GM18861 (cell line): ENCODE results near the gene HSD17B12.
A peak's percentile ranks its signal among the peaks of the same experiment; 100 is the strongest.

Experiments
- ATAC-seq: cut with Tn5 transposase; IDR thresholded peaks from one replicate; pipeline ENCODE4 v1.9.1; 2021; ENCODE audit not compliant: unreplicated experiment

The HSD17B12 gene

DNA sequence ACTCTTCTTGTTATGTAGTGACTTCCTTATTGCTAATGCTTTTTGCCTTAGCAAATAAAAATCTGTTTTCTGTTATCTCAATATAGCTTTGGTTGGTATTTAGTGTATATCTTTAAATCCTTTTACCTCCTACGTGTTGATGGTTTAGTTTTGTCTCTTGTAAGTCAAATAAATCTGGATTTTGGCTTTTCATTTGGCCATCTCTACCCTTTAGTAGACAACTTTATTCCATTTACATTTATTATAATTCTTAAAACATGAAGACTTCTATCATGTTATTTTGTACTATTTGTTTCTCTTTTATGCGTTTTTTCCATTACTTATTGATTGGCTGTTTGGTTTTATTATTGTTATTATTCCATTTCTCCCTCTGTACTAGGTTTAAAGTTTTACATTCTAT, 180.6 kb downstream of the HSD17B12 start:
- no peak for ATAC-seq

DNA sequence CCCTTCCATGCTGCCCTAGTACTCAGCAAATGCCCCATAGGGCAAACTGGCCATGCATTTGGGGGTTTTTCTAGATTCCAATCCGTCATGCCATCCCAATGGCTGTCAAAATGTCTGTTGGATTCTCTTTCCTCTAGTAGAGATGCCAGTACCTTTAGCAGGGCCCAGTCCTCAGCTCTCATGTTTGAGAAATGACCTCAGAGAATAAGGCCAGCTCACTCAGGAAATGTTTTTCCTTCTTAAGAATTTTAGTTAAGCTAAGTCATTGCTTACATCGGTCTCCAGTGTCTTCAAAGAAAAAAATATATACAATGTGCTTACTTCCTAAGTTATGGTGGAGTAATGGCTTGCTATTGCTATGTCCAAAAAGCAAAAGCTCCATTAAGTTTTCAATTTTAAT, 186.0 kb downstream of the HSD17B12 start:
- no peak for ATAC-seq

DNA sequence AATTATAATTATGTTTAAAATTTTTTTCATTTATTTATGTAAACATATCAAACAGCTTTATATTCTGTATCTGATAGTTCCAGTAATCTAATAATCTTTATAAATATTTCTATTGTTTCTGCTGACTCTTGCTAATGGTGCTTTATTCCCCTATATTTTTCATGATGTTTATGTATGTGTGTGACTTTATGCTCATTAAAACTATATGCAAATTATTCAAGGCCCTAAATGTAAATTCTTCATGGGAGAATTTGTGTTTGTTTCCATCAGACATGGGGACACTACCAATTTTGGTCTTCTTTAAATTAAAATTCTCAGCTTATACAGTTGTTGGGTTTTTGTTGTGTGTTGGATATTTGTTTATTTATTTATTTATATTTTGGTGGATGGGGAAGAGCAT, 186.4 kb downstream of the HSD17B12 start:
- no peak for ATAC-seq

DNA sequence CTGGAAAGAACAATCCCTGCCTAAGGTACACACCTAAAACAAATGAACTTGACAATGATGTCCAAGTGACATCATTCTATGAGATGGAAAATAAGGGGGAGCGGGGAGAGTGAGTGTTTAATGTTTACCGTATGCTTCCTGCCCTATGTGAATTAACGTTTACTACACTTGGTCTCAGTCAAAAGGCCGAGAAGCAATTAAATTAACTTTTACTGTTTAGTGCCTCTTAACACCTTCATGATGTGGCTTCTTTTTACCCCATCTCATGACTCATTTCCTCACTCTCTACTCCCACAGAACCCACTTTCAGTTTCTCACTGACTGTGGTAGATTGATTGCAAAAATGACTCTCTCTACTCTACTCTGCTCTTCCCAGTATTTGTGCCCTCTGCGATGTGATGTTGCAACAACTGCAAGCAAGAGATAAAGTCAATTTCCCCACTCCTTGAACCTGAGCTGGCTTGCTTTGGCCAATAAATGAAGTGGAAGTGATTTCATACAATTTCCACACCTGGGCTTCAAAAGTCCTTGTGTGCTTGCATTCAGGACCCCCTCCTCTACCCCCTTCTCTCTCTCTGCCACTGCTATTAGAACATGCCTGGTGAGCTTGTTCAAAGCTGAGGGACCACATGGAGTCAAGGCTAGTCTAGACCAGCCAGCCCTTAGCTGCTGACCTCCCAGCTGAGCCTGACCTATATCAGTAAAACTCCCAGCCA, 188.5 kb downstream of the HSD17B12 start:
- peak; percentile 100 for ATAC-seq

DNA sequence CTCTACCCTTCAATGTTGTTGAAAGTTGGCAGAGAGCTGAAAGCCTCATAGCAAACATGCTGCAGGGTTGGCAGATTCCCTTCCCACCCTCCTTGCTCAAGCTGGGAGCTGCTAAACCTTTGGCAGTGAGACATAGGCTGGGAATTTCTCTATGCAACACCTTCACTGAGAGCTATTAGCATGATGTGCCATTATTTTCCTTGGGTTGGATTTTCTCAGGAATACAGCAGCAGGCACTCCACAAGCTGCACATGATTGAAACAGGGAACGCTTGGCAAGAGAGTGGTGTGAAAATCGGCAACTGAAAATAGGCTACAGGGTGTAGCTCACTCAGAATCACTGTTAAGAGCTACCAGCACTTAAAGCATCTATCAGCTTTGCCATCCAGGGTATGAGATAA, 190.5 kb downstream of the HSD17B12 start:
- no peak for ATAC-seq

DNA sequence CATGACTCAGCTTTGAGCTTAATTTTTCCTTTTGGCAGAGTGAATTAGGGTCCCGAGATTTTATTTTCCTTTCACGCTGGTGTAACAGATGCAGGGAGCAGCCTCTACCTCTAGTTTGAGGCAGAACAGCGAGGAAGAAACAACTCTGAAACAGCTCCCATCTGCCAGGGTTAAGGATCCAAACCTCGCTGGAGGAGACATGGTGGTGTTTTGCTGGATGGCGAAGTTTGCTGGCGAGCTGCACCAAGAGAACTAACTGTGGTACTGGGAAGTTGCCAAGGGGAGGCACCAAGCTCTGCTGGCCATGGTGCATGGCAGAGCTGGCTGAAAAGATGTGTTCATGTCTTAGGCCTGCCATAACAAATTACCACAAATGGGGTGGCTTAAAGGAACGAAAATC, 192.5 kb downstream of the HSD17B12 start:
- ATAC-seq: no peak

DNA sequence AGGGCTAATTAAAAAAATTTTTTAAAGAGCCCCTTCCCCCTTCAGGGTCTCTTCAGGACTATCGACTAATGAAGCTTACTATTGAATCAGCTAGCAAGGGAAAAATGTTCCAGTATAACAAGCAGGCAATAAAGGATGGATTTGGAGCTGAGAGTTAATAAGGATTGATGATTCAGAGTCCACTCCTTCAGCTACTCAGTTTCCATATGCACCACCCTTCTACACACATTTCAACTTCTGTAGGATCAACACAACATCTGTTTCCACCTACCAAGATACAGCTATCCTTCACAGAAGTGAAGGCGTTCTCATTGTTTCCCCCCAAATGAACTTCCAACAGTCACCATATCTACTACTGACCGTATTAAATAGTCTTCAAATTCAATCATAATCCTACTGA, 193.5 kb downstream of the HSD17B12 start:
- ATAC-seq: no peak

DNA sequence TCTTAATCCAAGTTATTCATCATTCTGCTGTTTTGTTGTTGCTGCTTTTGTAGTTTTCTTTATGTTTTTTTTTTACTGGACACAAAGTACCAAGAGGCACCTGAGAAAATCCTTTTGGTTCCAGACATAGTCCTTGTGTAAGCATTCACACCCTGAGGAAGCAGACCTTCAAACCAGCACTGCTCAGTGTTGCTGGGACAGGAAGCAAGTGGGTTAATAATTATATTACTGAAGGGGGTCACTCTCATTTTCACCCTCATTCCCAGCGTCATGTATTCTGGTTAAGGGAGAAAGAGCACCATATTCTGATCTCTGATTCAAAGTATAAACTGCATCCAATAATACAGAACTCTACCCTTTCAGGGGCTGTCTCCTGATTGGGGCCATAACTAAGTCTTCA, 194.2 kb downstream of the HSD17B12 start:
- ATAC-seq: peak; percentile 91

DNA sequence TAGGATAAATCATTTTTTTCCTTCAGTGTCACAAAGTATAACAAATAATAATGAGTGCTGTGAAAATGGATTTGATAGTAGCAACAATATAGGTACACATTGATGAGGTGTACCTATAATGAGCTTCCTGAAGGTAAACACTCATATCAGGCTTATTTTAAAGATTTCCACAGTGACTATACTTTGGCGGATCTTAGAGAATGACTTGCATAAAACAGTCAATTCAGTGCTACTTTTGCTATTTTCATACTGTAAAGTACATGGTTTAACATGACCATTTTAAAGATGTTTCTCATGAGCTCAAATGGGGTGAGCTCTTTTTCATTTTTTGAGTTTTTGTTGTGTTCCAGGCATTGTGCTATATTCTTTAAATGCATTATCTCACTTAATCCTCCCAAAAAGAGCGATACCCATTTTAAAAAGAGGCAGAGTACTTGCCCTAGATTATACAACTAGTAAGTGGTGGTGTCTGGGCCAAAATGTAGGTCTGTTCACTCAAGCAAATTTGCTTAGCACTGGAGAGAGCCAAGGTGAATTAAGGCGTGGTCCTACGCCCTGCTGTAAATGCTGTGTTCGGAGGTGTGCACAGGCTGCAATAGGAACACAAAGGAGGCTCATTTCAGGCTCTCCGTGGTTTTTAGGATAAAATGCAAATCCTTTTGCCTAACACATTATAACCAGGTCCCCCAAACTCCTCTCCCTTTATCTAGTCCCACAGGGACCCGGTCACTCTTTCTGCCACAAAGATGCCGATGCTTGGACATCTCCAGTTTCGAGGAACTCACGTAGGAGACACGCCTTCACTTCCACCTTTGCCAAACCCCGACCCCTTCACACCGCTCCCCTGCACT, 199.5 kb downstream of the HSD17B12 start:
- ATAC-seq: no peak

DNA sequence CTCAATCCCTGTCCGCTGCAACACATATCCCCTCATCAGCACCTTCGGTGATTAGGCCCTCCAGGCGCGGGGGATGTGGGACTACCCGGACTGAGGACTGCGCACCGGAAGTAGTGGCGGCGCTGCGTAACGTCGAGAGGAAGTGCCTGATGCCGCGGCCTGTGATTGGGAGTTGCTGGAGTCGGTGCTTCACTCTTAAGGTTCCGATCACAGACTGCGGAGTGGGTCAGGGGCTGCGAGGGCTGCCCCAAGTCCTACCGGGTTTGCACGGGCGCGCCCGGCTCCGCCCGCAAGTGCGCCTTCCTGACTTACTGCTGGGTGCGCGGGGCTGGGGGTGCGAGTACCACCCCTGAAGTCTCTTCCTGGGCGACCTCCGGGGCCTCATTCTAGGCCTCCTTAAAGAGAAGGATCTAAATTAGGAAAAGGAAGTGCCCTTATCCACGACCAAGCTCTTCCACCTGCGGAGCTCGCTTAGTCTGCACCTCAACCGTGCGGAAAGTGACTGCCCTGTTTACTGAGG, 200.2 kb downstream of the HSD17B12 start, which contains the start of gene ALKBH3:
TSS of gene ALKBH3 (plus strand) at position 192 of the 520 bp plus-strand sequence. CDS start 1,822 bp downstream, outside the sequence.
- ATAC-seq: peak; percentile 97

DNA sequence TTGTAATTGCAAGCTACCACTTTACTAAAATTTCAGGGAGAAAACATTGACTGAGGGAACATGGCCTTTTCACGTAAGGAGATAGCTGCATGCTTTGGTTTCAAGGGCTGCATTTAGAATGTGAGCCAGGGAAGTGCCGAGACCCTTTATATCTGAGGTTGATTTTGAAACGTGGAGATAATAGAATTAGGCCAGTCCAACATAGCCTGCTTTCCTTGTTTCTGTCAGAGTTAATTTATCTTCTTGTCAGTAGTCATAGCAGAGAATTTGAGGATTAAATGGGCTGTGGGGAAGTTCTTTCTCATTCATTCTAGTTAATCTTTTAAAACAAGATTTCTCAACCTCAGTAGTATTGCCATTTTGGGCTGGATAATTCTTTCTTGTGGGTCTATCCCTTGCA, 212.3 kb downstream of the HSD17B12 start:
- no peak for ATAC-seq

DNA sequence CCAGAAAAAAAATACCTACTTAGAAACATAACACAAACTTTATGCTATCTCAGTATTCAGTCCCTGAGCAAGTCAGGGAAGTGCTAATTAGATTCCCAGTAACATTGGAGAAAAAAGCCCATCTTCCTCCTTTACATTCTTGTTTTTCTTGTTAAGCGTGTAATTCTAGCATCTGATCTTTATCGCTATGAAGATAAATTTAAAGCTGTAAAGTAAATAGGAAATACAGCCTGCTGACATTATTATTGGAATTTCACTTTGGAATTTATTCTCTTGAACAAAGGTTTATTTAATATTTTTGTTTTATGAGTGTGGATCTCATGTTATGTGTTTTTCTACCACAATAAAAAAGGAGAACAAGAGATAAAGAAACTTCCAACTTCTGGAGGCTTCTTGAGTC, 214.0 kb downstream of the HSD17B12 start:
- no peak for ATAC-seq

DNA sequence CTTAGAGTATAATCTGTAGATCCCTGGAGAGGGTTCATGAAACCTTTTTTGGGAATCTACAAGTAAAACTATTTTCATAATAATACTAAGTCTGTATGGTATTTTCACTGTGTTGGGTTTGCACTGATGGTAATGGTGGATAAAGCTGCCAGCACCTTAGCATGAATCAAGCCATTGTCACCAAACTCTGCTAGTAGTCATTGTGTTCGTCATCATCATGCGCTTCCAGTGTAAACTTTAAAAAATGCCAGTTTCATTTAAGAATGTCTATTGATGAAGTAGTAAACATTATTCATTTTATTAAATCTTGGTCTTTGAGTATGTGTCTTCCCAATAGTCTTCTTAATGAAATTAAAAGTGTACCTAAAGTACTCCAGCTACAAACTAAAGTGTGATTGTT, 215.1 kb downstream of the HSD17B12 start:
- ATAC-seq: no peak

DNA sequence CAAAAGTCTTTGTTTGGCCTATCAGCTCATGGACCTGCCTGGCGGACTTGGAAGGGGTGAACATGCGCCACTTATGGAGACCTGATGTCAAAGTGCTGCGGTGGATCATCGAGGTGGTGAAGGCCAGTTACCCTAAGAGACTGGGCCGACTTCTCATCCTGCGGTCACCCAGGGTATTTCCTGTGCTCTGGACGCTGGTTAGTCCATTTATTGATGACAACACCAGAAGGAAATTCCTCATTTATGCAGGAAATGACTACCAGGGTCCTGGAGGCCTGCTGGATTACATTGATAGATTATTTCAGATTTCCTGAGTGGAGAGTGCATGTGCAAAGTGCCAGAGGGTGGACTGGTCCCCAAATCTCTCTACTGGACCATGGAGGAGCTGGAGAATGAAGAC, 218.0 kb downstream of the HSD17B12 start:
- ATAC-seq: no peak

DNA sequence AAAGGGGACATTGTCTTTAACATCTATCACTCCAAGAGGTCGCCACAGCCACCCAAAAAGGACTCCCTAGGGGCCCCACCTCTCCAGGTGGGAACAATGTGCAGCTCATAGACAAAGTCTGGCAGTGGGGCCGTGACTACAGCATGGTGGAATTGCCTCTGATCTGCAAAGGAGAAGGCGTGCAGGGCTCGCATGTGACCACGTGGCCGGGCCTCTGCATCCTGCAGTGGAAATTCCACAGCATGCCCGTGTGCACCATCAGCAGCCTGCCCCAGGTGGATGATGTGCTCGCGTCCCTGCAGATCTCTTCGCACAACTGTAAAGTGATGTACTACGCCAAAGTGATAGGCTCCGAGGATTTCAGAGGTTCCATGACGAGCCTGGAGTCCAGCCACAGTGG, 218.6 kb downstream of the HSD17B12 start:
- no peak for ATAC-seq

DNA sequence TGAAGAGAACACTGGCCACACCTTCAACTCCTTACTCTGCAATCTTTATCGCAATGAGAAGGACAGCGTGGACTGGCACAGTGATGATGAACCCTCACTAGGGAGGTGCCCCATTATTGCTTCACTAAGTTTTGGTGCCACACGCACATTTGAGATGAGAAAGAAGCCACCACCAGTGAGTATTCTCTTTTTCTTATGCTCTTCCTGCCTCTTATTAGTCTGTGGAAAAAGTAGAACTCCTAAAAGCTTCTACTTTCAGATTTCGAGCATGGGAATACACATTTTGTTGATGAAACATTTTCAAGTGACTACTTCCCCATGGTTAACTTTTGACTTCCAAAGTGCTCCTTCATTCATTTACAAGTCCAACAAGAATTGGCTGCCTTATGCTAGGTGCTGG, 221.0 kb downstream of the HSD17B12 start:
- no peak for ATAC-seq

DNA sequence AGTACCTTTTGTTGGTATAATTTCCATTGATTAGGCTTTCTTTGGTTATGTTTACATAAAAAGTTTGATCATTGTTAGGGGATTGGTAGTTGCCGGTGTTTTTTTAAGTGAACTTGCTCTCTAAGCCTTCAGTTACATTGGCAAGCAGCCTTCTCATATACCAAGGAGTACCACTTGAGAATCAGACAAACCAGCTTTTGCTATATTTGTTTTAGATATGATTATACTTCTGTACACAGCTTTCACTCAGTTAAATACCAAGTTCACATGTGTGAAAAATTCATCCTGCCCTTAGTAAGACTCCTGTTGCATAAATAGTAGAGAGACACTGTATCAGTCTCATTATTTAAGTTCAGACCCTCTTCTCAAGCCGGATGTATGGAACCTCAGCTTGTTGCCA, 222.5 kb downstream of the HSD17B12 start:
- no peak for ATAC-seq

DNA sequence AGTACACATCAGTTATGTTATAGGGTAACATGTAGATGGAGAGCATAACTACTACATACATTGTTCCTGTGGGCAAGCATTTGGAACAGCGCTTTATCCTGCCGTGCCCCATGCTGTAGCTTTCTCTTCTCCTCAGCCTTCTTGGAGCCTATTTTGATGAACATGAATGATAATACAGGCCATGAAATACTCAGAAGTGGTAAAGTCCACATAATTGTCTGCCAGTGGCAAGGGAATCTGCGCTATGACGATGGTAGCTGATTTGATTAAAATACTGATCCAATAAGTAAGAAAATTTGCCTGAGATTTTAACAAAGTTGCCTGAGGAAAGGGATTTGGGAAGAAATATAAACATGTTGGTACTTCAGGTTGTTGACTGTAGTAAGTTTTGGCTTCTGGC, 223.4 kb downstream of the HSD17B12 start:
- no peak for ATAC-seq

DNA sequence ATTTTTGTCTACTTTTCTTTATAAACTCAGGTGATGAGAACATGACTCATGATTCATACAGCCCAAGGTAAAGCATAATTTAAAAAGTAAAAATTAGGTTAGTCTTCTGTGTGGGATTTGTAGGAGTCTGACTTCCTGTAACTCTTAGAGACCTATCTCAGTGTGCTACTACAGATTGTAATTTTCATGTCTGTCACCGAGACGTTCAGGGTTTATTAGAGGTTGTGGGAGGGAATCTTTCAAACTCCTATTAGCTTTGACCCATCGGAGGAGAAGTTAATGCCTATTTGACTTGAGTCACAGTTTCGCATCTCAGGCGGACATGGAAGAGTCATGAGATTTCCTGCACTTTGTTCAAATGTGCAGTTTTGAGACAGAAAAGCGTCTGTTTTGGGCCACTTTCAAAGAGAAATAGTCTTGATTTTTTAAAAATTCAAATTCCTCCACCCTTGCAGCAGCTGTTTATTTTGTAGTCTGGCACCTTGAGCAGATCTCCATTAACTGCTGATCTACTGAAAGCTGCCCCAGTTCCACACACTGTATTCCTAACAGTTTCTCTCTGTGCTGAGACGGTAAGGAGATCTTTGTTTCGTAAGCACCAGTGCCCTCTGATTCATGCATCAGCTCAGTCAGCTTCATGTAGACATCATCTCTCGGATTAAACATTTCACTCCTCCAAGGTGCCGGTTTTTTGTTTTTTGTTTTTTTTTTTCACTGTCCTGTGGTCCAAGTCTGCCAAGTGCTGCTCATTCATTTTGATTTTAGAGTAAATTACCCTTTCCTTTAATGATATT, 224.4 kb downstream of the HSD17B12 start:
- ATAC-seq: no peak

DNA sequence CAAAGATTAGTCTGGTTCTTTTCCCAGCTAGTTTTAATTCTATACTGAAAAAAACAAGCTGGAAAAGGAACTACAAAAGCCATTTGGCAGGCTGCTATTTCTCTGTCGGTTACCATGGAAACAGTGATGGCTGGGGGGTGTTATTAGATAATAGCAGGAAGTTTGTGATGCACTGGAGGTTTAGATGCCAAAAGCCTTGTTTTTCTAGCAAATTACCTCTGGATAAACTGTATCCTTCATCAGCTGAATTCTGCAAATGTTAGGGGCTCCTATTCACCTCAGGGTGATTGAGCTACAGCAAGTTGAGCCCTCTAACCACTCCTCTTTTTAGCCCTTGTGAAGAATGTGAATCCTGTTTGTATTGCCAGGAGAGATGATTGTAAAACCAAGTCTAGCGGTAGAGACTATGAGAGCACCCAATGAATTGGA, 225.3 kb downstream of the HSD17B12 start:
- ATAC-seq: no peak
